GM23338 (cell line): Measurements from ENCODE around the gene SMYD1. TPM values are rescaled to one million over a fixed set of nuclear protein-coding genes. Genes with fewer than 3 reads are reported as not detected.

Source experiments
- ATAC-seq: fragments of 200-7000 bp; cut with Tn5 transposase; 3 replicates; pipeline ENCODE4 v1.9.1; 2020
- DNase-seq: peaks from one replicate; pipeline ENCODE4 v3.0.0-alpha.2; 2015; ENCODE audit warnings: low spot score
- H2AFZ ChIP-seq: fragments of 200-600 bp; sonication (generic); 2 replicates; pipeline ENCODE4 v1.8.0; 2016; ENCODE audit warnings: antibody characterized with exemption, mild to moderate bottlenecking, moderate library complexity
- H3F3A ChIP-seq: fragments of 200-600 bp; sonication (generic); replicated peaks from 2 replicates; pipeline ENCODE4 v1.8.0; 2017; ENCODE audit warnings: antibody characterized with exemption, mixed run types, low read depth
- H3K27ac ChIP-seq: fragments of 200-600 bp; sonication (generic); 2 replicates; pipeline ENCODE4 v1.6.1; 2016; ENCODE audit warnings: low read depth
- H3K27me3 ChIP-seq: fragments of 200-600 bp; sonication (generic); 2 replicates; pipeline ENCODE4 v1.8.0; 2016; ENCODE audit warnings: mild to moderate bottlenecking, mixed run types, moderate library complexity; ENCODE audit not compliant: insufficient read depth
- H3K36me3 ChIP-seq: fragments of 200-600 bp; sonication (generic); 2 replicates; pipeline ENCODE4 v1.8.0; 2016; ENCODE audit warnings: mild to moderate bottlenecking; ENCODE audit not compliant: insufficient read depth
- H3K4me1 ChIP-seq: fragments of 200-600 bp; sonication (generic); 2 replicates; pipeline ENCODE4 v1.8.0; 2016; ENCODE audit warnings: mild to moderate bottlenecking, moderate library complexity; ENCODE audit not compliant: insufficient read depth
- H3K4me2 ChIP-seq: fragments of 200-600 bp; sonication (generic); 2 replicates; pipeline ENCODE4 v1.7.1; 2017; ENCODE audit warnings: mixed run types
- H3K4me3 ChIP-seq: fragments of 200-600 bp; sonication (generic); 2 replicates; pipeline ENCODE4 v1.6.1; 2016; ENCODE audit warnings: mixed run types
- H3K79me2 ChIP-seq: fragments of 200-600 bp; sonication (generic); replicated peaks from 2 replicates; pipeline ENCODE4 v1.8.0; 2017; ENCODE audit warnings: mild to moderate bottlenecking; ENCODE audit not compliant: insufficient read depth
- H3K9me2 ChIP-seq: fragments of 200-600 bp; sonication (generic); 2 replicates; pipeline ENCODE4 v1.8.0; 2017; ENCODE audit not compliant: insufficient read depth
- H4K20me1 ChIP-seq: fragments of 200-600 bp; sonication (generic); replicated peaks from 2 replicates; pipeline ENCODE4 v1.8.0; 2017; ENCODE audit warnings: mild to moderate bottlenecking; ENCODE audit not compliant: insufficient read depth
- H3K27ac Mint-ChIP-seq: 2 replicates; pipeline ENCODE4 v1.8.0; 2020; ENCODE audit warnings: inconsistent platforms, mild to moderate bottlenecking, moderate library complexity, mixed read lengths
- H3K27me3 Mint-ChIP-seq: 3 replicates; pipeline ENCODE4 v1.8.0; 2022; ENCODE audit warnings: low read depth, mild to moderate bottlenecking, moderate library complexity, mixed read lengths, inconsistent platforms; ENCODE audit not compliant: insufficient read depth, poor library complexity
- H3K36me3 Mint-ChIP-seq: 3 replicates; pipeline ENCODE4 v1.8.0; 2021; ENCODE audit warnings: low read depth, mild to moderate bottlenecking, inconsistent platforms, moderate library complexity, mixed read lengths
- H3K4me1 Mint-ChIP-seq: 3 replicates; pipeline ENCODE4 v1.8.0; 2020; ENCODE audit warnings: mild to moderate bottlenecking, inconsistent platforms, mixed read lengths
- H3K4me3 Mint-ChIP-seq: 3 replicates; pipeline ENCODE4 v1.8.0; 2021; ENCODE audit warnings: moderate library complexity, mild to moderate bottlenecking, inconsistent platforms, mixed read lengths
- H3K9me3 Mint-ChIP-seq: 3 replicates; pipeline ENCODE4 v1.8.0; 2020; ENCODE audit warnings: moderate library complexity, mild to moderate bottlenecking, inconsistent platforms, mixed read lengths
- CREB1 ChIP-seq: fragments of 250-450 bp; sonication (Bioruptor Pico); IDR thresholded peaks from 2 replicates; pipeline ENCODE4 v1.5.0; 2020; ENCODE audit warnings: low read depth, mild to moderate bottlenecking, moderate library complexity
- CTCF ChIP-seq, 2 experiments: fragments of 200-600 bp in 1 of 2; sonication (generic) in 1 of 2; conservative IDR thresholded peaks; 2 replicates each; pipeline versions ENCODE4 v1.5.1 to v1.6.1; 2016 to 2017; ENCODE audit warnings: antibody characterized with exemption in 2 of 2, low read depth in 2 of 2, mild to moderate bottlenecking in 2 of 2, moderate library complexity in 1 of 2
- EZH2 ChIP-seq: fragments of 200-600 bp; sonication (generic); IDR thresholded peaks from one replicate; pipeline ENCODE4 v1.8.0; 2017; ENCODE audit warnings: antibody characterized with exemption, mild to moderate bottlenecking, low read depth; ENCODE audit not compliant: unreplicated experiment
- JUNB ChIP-seq: IDR thresholded peaks from one replicate; pipeline ENCODE4 v1.6.1; 2016; ENCODE audit warnings: antibody characterized with exemption; ENCODE audit not compliant: unreplicated experiment
- POLR2AphosphoS5 ChIP-seq: IDR thresholded peaks from 2 replicates; pipeline ENCODE4 v1.6.1; 2016; ENCODE audit warnings: antibody characterized with exemption, low read depth
- REST ChIP-seq: IDR thresholded peaks from one replicate; pipeline ENCODE4 v1.6.1; 2018; ENCODE audit warnings: antibody characterized with exemption; ENCODE audit not compliant: unreplicated experiment
- STAT1 ChIP-seq: IDR thresholded peaks from one replicate; pipeline ENCODE4 v1.6.1; 2016; ENCODE audit warnings: antibody characterized with exemption; ENCODE audit not compliant: unreplicated experiment
- ZNF114 ChIP-seq: fragments of 250-450 bp; sonication (Bioruptor Pico); IDR thresholded peaks from 2 replicates; pipeline ENCODE4 v1.5.0; 2020; ENCODE audit warnings: mild to moderate bottlenecking, moderate library complexity
- ZNF331 ChIP-seq: fragments of 250-450 bp; sonication (Bioruptor Pico); IDR thresholded peaks from 2 replicates; pipeline ENCODE4 v1.5.0; 2020; ENCODE audit warnings: low read depth, mild to moderate bottlenecking, moderate library complexity
- ZNF462 ChIP-seq: fragments of 250-450 bp; sonication (Bioruptor Pico); IDR thresholded peaks from 2 replicates; pipeline ENCODE4 v1.5.0; 2020; ENCODE audit warnings: mild to moderate bottlenecking, moderate library complexity
- polyA plus RNA-seq: library from polyadenylated mRNA; unstranded; fragments of >200 nt; fragmentation: Nextera tagmentation; extraction: Ambion mirVana; gene quantifications from 2 replicates; pipeline ENCODE4 v1.2.1, GENCODE V29; 2016
- total RNA-seq: library from RNA; depleted of rRNA; stranded (reverse); fragments of >200 nt; shearing (Covaris generic); gene quantifications from 2 replicates; pipeline ENCODE4 v1.2.3, GENCODE V29; 2014

The SMYD1 gene
- total and polyA plus RNA-seq, 2 experiments from 2014 or later, result 0.07 TPM; not detected in 1

- Histone ChIP-seq H3K9me2 (peaks cover 9% of the 10 kb centered on the region; the same call in 1 of the 2 replicates), H3K27me3 (no peaks in the 10 kb centered on the region), H4K20me1 (no peaks in the 10 kb centered on the region), H3K36me3 (no peaks in the 10 kb centered on the region), H3K4me2 (no peak overlapping the region), H3F3A (no peaks in the 10 kb centered on the region), H3K79me2 (no peaks in the 10 kb centered on the region), H3K4me3 (no peak overlapping the region), H3K4me1 (no peaks in the 10 kb centered on the region), H3K27ac (no peak overlapping the region), H2AFZ (no peak overlapping the region)
- H3K27ac Mint-ChIP-seq, result no peak overlapping the region
- no peak overlapping the region for H3K4me3 Mint-ChIP-seq
- no peak for ATAC-seq
- no peaks in the 10 kb centered on the region; the same call in 1 of the 3 replicates for H3K4me1 Mint-ChIP-seq
- TF ChIP-seq JUNB, result no peak
- peaks cover 5% of the 10 kb centered on the region for H3K27me3 Mint-ChIP-seq
- no peaks in the 10 kb centered on the region for H3K36me3 Mint-ChIP-seq
- no peak for DNase-seq
- no peaks in the 10 kb centered on the region for H3K9me3 Mint-ChIP-seq
Measured at GRCh38 chr2:88116669-88117432, 49.2 kb downstream of the SMYD1 start.

GRCh38 chr2:88117973-88118372 lies 50.3 kb downstream of the SMYD1 start:
- no peak overlapping the region for H2AFZ ChIP-seq
- H3K27me3 ChIP-seq, result no peaks in the 10 kb centered on the region
- no peak overlapping the region for H3K4me3 Mint-ChIP-seq
- H3K27ac Mint-ChIP-seq, result no peak overlapping the region
- peaks cover 5% of the 10 kb centered on the region; the same call in 1 of the 2 replicates for H3K9me2 ChIP-seq
- H3K36me3 ChIP-seq, result no peaks in the 10 kb centered on the region
- H3F3A ChIP-seq, result no peaks in the 10 kb centered on the region
- H3K79me2 ChIP-seq, result no peaks in the 10 kb centered on the region
- no peaks in the 10 kb centered on the region for H4K20me1 ChIP-seq
- DNase-seq, result no peak
- no peaks in the 10 kb centered on the region for H3K4me1 ChIP-seq
- H3K4me3 ChIP-seq, result no peak overlapping the region
- no peaks in the 10 kb centered on the region; the same call in 1 of the 3 replicates for H3K4me1 Mint-ChIP-seq
- no peak overlapping the region for H3K27ac ChIP-seq
- H3K27me3 Mint-ChIP-seq, result peaks cover 5% of the 10 kb centered on the region
- ATAC-seq, result no peak
- no peaks in the 10 kb centered on the region for H3K9me3 Mint-ChIP-seq
- no peaks in the 10 kb centered on the region for H3K36me3 Mint-ChIP-seq
- no peak overlapping the region for H3K4me2 ChIP-seq
- TF ChIP-seq EZH2, result no peak
- TF ChIP-seq ZNF331 (CRISPR knock-in tag), result no peak
- TF ChIP-seq JUNB, result no peak
- TF ChIP-seq ZNF114 (CRISPR knock-in tag), result no peak
- TF ChIP-seq REST, result no peak
- no peak for TF ChIP-seq STAT1
- TF ChIP-seq CREB1 (CRISPR knock-in tag), result no peak
- TF ChIP-seq CTCF (conservative IDR thresholded peaks at IDR 0.05; ENCODE audit: low read depth in 2 of 2), result no peak
- TF ChIP-seq POLR2AphosphoS5, result no peak
- TF ChIP-seq ZNF462 (CRISPR knock-in tag), result no peak
